GM19193 (cell line): ENCODE data around the gene HRH3.

Source experiments
- POLR2A ChIP-seq: IDR thresholded peaks from 4 replicates; pipeline ENCODE4 v1.6.1; 2011; ENCODE audit not compliant: insufficient read depth, insufficient read length; ENCODE audit errors: extremely low read depth

HRH3 gene

GRCh38 chr20:62193079-62194025 lies 26.7 kb downstream of the HRH3 start:
- no peak for TF ChIP-seq POLR2A

- TF ChIP-seq POLR2A = no peak
Measured at GRCh38 chr20:62192635-62193034, 27.4 kb downstream of the HRH3 start.

GRCh38 chr20:62191781-62192559 lies 28.1 kb downstream of the HRH3 start:
- no peak for TF ChIP-seq POLR2A

GRCh38 chr20:62190639-62191411 lies 29.3 kb downstream of the HRH3 start:
- no peak for TF ChIP-seq POLR2A

- no peak for TF ChIP-seq POLR2A
Measured at GRCh38 chr20:62186887-62187866, 32.9 kb downstream of the HRH3 start.

GRCh38 chr20:62186096-62186426 lies 34.0 kb downstream of the HRH3 start:
- no peak for TF ChIP-seq POLR2A

- no peak for TF ChIP-seq POLR2A
Measured at GRCh38 chr20:62183426-62184142, 36.5 kb downstream of the HRH3 start.

- TF ChIP-seq POLR2A = peak; percentile 99
Measured at GRCh38 chr20:62182469-62183425, 37.3 kb downstream of the HRH3 start, which contains the start of gene MTG2. Gene MTG2 (plus strand): TSS chr20:62183028. CDS start chr20:62193421, 10,393 bp downstream.

GRCh38 chr20:62181808-62182207 lies 38.3 kb downstream of the HRH3 start:
- no peak for TF ChIP-seq POLR2A

- TF ChIP-seq POLR2A = no peak
Measured at GRCh38 chr20:62179162-62179504, 40.9 kb downstream of the HRH3 start.

GRCh38 chr20:62178316-62179161 lies 41.5 kb downstream of the HRH3 start:
- TF ChIP-seq POLR2A = no peak
